Measurements from ENCODE around the gene CHIT1. TPM values are rescaled to one million over a fixed set of nuclear protein-coding genes. Genes with fewer than 3 reads are reported as not detected.

Gene CHIT1
- total and polyA plus RNA-seq, 2 experiments from 2014 or later = 0.07 to 0.47 TPM

DNA sequence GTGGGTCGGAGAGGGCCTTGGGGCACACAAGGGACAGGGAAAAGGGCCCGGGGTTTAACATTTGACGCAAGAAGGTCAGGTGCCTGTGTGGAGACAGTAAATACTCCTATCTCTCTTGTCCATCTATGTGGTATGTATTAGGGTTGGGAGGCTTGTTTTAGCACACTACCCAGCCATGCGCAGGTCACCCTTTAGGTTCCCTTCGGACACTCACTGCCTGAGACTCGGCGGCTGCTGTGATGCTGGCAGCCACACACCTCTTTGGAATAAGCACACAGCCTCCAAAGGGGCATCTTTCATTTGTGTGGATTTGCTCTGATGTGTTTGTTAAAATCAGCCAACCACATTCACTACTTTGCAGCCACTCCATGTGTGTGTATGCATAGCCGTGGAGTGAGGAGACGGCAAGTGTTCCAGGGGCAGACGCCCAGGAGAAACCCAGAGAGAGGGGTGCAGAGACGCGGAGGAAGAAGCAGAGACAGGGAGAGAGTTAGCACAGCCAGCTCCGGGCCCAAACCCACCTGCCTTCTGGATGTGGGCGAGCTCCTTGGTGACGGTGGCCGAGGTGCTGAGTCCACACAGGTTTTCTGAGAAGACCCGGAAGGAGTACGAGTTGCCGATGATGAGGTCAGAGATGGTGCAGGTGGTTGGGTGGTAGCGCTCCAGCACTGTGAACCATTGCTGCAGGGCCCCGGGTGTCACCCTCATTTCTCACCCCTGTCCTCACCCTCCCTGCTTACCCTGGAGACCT, 59.5 kb downstream of the CHIT1 start (continued):
- TF ChIP-seq, protein P1, sequence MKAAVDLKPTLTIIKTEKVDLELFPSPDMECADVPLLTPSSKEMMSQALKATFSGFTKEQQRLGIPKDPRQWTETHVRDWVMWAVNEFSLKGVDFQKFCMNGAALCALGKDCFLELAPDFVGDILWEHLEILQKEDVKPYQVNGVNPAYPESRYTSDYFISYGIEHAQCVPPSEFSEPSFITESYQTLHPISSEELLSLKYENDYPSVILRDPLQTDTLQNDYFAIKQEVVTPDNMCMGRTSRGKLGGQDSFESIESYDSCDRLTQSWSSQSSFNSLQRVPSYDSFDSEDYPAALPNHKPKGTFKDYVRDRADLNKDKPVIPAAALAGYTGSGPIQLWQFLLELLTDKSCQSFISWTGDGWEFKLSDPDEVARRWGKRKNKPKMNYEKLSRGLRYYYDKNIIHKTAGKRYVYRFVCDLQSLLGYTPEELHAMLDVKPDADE (IDR thresholded peaks at IDR 0.05) = no peak
- TF ChIP-seq ZNF114 (CRISPR knock-in tag; IDR thresholded peaks at IDR 0.05) (no peak), ZNF331 (CRISPR knock-in tag; IDR thresholded peaks at IDR 0.05; ENCODE audit: low read depth) (no peak), NANOG (IDR thresholded peaks at IDR 0.05; ENCODE audit: borderline replicate concordance) (no peak), EZH2phosphoT487 (IDR thresholded peaks at IDR 0.05; ENCODE audit: unreplicated experiment) (no peak)
- TF ChIP-seq, protein P2, sequence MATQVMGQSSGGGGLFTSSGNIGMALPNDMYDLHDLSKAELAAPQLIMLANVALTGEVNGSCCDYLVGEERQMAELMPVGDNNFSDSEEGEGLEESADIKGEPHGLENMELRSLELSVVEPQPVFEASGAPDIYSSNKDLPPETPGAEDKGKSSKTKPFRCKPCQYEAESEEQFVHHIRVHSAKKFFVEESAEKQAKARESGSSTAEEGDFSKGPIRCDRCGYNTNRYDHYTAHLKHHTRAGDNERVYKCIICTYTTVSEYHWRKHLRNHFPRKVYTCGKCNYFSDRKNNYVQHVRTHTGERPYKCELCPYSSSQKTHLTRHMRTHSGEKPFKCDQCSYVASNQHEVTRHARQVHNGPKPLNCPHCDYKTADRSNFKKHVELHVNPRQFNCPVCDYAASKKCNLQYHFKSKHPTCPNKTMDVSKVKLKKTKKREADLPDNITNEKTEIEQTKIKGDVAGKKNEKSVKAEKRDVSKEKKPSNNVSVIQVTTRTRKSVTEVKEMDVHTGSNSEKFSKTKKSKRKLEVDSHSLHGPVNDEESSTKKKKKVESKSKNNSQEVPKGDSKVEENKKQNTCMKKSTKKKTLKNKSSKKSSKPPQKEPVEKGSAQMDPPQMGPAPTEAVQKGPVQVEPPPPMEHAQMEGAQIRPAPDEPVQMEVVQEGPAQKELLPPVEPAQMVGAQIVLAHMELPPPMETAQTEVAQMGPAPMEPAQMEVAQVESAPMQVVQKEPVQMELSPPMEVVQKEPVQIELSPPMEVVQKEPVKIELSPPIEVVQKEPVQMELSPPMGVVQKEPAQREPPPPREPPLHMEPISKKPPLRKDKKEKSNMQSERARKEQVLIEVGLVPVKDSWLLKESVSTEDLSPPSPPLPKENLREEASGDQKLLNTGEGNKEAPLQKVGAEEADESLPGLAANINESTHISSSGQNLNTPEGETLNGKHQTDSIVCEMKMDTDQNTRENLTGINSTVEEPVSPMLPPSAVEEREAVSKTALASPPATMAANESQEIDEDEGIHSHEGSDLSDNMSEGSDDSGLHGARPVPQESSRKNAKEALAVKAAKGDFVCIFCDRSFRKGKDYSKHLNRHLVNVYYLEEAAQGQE (IDR thresholded peaks at IDR 0.05; ENCODE audit: unreplicated experiment) = no peak
- TF ChIP-seq, protein P3, sequence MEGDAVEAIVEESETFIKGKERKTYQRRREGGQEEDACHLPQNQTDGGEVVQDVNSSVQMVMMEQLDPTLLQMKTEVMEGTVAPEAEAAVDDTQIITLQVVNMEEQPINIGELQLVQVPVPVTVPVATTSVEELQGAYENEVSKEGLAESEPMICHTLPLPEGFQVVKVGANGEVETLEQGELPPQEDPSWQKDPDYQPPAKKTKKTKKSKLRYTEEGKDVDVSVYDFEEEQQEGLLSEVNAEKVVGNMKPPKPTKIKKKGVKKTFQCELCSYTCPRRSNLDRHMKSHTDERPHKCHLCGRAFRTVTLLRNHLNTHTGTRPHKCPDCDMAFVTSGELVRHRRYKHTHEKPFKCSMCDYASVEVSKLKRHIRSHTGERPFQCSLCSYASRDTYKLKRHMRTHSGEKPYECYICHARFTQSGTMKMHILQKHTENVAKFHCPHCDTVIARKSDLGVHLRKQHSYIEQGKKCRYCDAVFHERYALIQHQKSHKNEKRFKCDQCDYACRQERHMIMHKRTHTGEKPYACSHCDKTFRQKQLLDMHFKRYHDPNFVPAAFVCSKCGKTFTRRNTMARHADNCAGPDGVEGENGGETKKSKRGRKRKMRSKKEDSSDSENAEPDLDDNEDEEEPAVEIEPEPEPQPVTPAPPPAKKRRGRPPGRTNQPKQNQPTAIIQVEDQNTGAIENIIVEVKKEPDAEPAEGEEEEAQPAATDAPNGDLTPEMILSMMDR (conservative IDR thresholded peaks at IDR 0.05; ENCODE audit: low read depth in 2 of 2) = no peak

DNA sequence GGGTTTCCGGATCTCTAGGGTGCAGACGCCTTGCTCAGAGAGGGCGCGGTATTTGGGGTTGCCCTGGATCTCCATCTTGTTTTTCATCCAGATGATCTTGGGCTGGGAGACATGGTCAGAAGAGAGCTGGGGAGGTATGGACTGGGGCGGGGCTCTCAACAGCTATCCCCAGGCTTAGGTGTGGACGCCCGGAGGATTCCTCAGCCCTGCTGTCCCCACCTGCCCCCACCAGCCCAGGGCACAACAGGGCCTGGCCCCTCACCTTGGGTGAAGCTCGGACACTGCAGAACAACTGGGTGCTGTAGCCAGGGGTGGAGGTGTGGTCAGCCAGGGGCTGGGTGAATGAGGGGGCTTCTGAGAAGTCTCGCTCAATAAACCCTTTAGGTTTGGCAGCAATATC, 60.5 kb downstream of the CHIT1 start:
- H3K36me3 Mint-ChIP-seq (ENCODE audit: low read depth) = no peaks in the 10 kb centered on the region; the same call in 2 of the 3 replicates
- Histone ChIP-seq H3K27me3 (ENCODE audit: insufficient read depth) (no peaks in the 10 kb centered on the region), H3F3A (replicated peaks; ENCODE audit: low read depth) (no peaks in the 10 kb centered on the region), H3K4me2 (no peak overlapping the region), H3K36me3 (ENCODE audit: insufficient read depth) (no peaks in the 10 kb centered on the region), H3K9me2 (ENCODE audit: insufficient read depth) (no peaks in the 10 kb centered on the region), H2AFZ (no peak overlapping the region), H3K79me2 (replicated peaks; ENCODE audit: insufficient read depth) (no peaks in the 10 kb centered on the region), H3K4me3 (no peak overlapping the region), H3K27ac (ENCODE audit: low read depth) (no peak overlapping the region), H3K4me1 (ENCODE audit: insufficient read depth) (no peaks in the 10 kb centered on the region; the same call in 1 of the 2 replicates), H4K20me1 (replicated peaks; ENCODE audit: insufficient read depth) (no peaks in the 10 kb centered on the region)
- no peak overlapping the region for H3K4me3 Mint-ChIP-seq
- peaks cover 11% of the 10 kb centered on the region for H3K27me3 Mint-ChIP-seq (ENCODE audit: insufficient read depth, low read depth, poor library complexity)
- DNase-seq (ENCODE audit: low spot score) (no peak), ATAC-seq (no peak)
- no peak overlapping the region for H3K27ac Mint-ChIP-seq
- no peaks in the 10 kb centered on the region for H3K9me3 Mint-ChIP-seq
- H3K4me1 Mint-ChIP-seq = peaks cover 2% of the 10 kb centered on the region; the same call in 1 of the 3 replicates
- TF ChIP-seq EZH2phosphoT487 (IDR thresholded peaks at IDR 0.05; ENCODE audit: unreplicated experiment) (no peak), POLR2AphosphoS5 (IDR thresholded peaks at IDR 0.05; ENCODE audit: low read depth) (no peak)
- TF ChIP-seq, protein P2 (IDR thresholded peaks at IDR 0.05; ENCODE audit: unreplicated experiment) = no peak
